ENCODE measurements around the gene HS3ST1.
"Not testable (repeated sequence)": the region's sequence is repeated elsewhere in the genome, so short reads cannot be mapped to it uniquely, and the experiment has no call there.

HS3ST1 gene

DNA sequence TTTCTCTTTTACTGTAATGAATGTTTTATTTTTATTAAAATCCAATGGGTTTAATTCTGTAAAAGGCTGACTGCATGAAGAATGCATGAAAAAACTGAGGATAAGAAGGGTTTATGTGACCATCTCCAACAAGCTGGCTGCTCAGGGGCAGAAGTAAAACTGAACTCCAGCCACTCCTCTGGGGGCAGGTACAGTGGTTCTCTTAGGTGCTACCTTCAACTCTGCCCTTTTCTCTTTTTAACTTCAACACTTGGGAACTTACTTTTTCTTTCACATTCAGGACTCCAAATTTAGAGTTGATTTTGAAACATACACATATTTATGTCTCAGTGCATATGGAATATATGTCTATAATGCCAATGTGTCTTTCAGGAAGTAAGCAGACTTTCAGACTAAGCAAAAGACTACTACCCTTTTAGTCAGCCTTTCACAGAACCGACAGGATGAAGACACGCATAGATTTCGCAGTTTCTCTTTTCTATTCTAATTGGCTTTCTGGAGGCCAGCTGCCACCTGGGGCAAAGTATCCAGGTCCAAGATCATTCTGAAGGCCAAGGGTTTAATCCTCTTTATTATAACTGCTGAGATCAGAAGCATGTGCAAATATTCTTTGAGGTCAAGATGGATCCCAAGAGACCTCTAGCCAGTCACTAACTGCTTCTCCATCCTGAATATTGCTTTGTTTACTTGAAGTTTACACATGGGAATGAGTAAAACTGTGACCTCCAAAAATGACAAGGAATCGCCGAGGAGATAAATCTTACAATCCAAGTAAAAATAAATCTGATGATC is 30.7 kb downstream of the HS3ST1 start:
- no peak for DNase-seq

DNA sequence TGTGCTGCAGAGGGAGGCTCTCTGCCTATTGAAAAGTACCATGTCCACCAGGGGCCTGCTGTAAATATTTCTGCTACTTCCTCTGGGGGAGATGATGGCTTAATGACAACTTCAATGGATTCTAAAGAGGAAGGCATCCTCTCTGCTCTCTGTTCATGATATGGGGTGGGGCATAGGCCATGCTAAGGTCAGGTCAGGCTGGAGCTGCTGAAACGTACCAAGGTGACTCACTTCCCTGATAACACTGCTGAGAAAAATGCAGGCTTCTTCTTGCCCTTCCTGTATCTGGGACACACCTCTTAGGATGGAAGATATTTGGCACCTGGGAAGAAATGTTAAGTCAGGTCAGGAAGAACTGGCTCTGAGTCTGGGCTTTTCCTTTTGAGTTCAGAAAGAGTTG is 31.5 kb downstream of the HS3ST1 start:
- no peak for DNase-seq

DNA sequence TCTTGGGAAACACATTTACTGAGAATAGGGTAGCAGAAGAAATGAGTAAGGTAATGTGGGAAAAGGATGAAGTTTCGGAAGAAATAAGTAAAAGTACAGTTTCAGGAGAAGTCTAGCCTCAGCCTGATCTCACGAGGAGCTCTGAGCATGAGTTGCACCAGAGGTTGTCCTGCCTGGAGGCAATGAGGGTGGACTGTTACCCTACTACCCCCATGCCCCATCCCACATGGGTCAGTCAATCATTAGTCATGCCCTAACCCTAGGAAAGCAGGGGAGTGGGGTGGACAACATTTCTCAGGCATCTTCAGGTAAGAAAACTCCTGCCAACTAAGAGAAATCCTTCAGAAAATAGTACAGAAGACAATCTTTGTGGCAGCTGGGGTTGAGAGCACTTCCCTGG is 35.1 kb downstream of the HS3ST1 start:
- no peak for DNase-seq

DNA sequence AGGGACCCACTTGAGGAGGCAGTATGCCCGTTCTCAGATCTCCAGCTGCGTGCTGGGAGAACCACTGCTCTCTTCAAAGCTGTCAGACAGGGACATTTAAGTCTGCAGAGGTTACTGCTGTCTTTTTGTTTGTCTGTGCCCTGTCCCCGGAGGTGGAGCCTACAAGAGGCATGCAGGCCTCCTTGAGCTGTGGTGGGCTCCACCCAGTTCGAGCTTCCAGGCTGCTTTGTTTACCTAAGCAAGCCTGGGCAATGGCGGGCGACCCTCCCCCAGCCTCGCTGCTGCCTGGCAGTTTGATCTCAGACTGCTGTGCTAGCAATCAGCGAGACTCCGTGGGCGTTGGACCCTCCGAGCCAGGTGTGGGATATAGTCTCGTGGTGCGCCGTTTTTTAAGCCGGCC is 44.6 kb downstream of the HS3ST1 start:
- not testable (repeated sequence) for DNase-seq

DNA sequence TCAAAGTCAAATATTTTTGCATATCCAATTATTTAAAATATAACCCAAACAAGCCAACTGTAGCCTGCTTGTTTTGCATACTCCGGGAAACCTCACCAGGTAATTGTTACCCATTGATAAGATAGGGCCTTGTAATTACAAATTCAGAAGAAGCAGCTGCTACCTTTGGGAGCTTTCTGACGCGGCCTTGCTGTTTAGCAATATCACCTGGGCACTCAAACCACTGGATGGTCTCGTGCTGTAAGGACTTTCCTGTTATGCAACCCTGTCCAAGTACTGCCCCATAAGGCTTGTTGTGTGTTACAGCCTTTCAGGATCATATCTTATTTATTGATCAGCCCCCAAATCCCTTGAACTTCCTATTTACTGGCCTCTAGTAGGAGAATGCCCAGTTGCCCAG is 52.1 kb downstream of the HS3ST1 start:
- DNase-seq = no peak

DNA sequence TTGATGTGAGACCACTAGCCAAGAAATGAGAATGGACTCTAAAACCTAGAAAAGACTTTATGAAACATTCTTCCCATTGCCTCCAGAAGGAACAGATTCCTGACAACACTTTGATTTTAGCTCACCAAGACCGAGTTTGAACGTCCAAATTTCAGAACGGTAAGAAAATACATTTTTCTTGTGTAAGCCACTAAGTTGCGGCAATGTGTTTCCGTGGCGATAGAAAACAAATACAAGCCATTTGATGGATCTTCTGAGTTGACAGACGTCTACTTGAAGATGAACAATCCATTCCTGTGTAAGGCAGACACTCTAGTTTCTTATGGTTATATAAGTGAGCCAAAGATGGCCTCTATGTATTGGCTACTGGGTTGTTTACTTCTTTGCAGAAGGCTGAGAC is 52.5 kb downstream of the HS3ST1 start:
- no peak for DNase-seq

DNA sequence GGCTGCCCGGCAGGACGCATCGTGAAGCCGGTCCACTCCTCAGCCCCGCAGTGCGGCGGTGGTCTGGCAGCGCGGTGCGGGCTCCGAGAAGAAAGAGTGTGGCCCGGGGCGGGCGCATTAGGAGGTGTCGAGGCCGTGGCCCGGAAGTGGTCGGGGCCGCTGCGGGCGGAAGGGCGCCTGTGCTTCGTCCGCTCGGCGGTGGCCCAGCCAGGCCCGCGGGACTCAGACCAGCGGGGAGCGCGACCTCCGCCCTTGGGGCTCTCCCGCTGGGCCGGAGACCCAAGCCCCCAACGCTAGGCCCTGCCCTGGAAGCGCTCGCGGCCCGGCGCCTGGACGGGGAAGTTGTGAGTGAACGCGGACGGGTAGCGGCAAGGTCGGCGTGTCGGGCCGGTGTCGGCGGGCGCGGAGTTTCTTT is 60.0 kb downstream of the HS3ST1 start:
- DNase-seq = no peak

DNA sequence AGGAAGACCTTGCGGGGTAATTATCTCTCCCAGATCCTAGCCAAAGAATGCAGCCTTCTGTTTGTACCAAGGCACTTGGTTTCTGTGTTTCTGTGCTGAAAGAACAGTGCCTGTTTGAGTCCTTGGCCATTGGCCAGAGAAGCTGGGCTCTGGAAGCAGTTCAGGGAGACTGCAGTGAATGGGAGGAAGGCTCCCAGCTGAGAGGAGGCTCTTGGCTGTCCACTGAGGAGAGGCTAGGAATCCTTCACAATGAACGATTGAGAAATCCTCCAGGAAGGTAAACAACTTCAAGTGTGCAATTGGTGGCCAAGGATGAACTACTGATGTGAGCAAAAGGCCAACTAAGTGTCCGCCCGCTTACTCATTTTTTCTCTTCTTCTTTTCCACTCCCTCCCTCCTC is 61.3 kb downstream of the HS3ST1 start:
- no peak for DNase-seq

DNA sequence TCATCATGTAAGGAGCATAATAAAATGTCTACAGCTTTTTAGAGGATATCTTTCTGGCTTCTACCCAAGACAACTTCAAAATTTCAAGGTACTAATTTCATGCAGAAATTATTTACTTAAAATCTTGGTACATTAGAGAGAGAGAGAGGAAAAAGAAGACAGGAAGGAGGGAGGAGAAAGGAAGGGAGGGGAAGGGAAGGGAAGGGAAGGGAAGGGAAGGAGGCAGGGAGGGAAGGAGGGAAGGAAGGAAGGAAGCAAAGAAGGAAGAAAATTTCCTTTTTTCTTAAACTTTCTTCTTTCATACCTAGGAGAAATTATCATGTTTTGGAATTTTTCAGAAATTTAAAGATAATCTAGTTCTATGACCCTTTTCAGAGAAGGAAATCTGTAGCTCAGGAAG is 61.8 kb downstream of the HS3ST1 start:
- no peak for DNase-seq

DNA sequence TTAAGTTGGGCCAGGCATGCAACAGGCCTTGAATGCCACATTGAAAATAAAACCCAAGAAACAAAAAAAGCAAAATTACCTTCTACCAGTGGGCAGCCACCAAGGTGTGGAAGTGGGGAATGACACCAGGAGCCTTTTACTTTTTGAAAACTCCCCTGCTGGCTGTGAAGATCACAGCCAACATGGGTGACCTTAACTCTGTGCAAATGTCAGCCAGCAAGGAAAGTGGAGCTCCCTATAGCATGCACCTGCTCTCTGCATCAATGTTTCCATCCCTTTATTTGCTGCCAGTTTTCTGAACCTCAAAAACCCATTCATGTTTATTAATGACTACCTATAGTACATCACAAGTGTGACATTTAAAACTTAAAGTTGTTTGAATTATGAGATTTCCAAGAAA is 63.7 kb downstream of the HS3ST1 start:
- no peak for DNase-seq

DNA sequence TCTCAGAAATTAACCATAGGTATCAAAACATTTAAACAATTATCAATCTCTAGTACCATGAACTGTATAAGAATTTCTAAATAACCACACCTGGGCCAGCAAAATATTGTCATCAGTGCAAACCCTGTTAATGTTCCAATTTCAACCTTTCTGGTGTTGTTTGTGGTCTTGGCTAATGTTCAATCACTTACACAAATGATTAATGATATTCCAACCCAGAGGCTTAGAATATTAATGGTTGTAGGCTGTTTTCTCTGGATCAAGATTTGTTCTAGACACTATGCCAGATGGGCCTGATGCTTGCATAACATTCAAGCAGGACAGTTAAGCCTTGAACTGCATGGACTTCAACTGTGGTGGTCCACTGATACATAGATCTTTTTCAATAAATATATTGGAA is 69.1 kb downstream of the HS3ST1 start:
- DNase-seq = no peak

DNA sequence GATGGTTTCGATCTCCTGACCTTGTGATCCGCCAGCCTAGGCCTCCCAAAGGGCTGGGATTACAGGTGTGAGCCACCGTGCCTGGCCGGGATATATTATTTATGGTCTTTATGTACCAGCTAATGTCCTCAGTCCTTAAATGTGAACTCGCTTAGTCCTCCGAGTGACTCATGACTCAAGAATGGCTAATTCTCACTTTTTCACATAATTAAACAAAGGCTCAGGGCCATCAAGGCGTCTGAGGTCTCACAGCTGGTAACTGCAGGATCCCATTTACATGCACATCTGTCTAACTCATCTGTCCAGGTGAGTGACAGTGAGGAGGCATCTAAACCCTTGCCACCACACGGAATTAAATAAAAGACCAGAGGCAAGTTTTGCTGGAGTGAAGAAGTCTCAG is 73.5 kb downstream of the HS3ST1 start:
- no peak for DNase-seq

DNA sequence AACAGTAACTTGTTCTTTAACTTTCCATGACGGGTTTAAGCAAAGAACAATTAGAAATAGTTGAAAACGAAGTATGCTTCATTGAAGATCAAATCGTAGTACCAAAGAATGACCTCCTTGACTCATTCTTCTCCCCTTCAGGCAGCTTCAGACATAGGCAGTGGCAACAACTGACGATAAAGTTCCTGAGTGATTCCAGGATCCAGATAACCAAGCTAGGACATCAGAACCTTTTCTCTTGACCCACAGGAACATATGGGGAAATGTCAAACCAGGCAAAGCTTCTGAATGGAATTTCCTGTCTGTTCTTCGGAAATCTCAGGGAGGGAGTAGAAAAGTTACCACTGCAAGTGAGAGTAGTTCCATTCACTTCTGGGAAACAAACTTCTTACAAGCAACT is 74.2 kb downstream of the HS3ST1 start:
- DNase-seq = no peak

DNA sequence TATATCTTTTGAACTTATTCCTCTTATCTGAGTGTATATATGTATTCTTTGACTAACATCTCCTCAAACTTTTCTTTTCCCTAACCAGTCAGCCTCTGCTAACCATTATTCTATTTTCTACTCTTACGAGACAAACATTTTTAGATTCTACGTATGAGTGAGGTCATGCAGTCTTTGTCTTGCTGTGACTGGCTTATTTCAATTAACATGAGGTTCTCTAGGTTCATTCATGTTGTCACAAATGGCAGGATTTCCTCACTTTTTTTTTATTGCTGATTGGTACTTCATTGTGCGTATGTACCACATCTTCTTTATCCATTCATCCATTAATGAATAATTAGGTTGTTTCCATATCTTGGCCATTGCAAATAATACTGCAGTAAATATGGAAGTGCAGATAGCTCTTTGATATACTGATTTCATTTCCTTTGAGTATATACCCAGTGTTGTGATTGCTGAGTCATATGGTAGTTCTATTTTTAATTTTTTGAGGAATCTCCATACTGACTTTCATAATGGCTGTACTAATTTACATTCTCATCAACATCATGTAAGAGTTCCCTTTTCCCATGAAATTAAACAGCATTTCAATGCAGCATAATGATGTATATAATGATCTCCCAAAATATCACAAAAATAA is 80.1 kb downstream of the HS3ST1 start:
- DNase-seq = no peak

DNA sequence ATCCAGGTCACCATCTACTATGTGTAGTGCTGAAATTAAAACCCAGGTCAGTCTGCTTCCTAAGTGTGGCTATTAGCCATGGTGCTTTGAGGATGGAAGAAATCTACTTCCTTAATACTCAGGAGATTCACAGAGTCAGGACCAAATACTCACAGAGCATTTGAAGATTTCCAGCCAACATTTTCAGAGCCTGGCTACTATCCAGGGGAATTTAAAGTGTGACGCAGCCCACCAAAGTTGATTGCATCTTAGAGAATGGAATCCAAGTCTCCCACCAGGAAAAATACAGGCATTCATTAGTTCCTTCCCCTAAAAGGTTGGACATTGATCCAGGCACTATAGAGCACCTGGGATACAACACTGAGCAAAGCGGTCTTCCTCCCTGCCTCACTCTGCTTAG is 83.8 kb downstream of the HS3ST1 start:
- DNase-seq = no peak

DNA sequence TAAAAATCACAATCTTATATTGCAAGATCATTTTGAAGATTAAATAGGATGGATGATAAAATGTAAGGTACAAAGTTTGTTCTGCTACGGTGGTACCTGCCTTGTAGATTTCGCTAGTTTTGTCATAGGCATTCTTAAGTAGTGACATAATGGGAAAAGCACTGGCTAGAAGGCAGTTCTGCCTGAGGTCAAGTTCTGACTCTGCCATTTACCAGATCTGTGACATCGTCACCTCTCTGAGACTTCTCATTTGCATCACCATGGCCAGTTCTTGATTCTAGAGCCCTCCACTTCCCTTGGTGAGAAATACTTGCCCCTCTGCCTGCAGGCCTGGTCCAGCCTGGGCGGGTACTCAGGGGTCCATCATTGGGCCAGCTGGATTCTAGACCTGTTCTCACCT is 85.2 kb downstream of the HS3ST1 start:
- DNase-seq = no peak

Data from CD4-positive, alpha-beta T cell treated with Interferon gamma for 1 hour (primary cell).